Gastroesophageal sphincter (tissue), 3 donors: ENCODE data around the gene ATP8B3.

Experiments used
- CTCF ChIP-seq, 4 experiments: fragments of 200-600 bp in 2 of 4; fragments of 450-650 bp in 2 of 4; sonication (generic) in 1 of 4; IDR thresholded peaks; one replicate each; pipeline ENCODE4 v1.5.1; 2017 to 2019; ENCODE audit warnings: antibody characterized with exemption in 4 of 4, mild to moderate bottlenecking in 2 of 4, moderate library complexity in 2 of 4
- POLR2AphosphoS5 ChIP-seq: sonication (generic); formaldehyde crosslinking; IDR thresholded peaks from one replicate; pipeline ENCODE4 v1.6.1; 2017; ENCODE audit warnings: antibody characterized with exemption

DNA sequence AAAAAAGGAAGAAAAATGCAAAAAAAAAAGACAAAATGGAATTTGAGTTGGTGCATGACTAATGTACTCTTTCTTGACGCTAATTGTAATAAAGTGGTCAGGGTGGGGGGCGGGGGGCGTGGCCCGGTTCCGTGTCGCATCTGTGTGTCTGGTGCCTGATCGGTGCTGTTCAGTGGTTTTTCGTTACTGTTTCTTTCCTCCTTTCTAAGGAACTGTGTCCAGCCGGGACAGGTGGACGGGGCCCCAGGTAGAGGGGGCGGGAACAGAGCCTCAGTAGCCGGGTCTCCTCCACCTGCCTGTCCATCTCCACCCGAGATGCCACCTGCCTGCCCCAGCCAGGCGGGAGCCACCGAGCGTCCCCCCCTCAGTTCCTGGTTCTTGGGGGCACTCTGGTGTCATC is 32.5 kb downstream of the ATP8B3 start:
- TF ChIP-seq CTCF (IDR thresholded peaks at IDR 0.05) (no peak), POLR2AphosphoS5 (no peak)
